OCI-LY1 (cell line): ENCODE measurements around the gene ADCY7.
"Not testable (repeated sequence)": the region's sequence is repeated elsewhere in the genome, so short reads cannot be mapped to it uniquely, and the experiment has no call there.

Experiments
- H2AFZ ChIP-seq: fragments of 200-600 bp; sonication (generic), shearing (Covaris generic); 2 replicates; pipeline ENCODE4 v1.6.0; 2014; ENCODE audit warnings: antibody characterized with exemption, mild to moderate bottlenecking, low read length
- H3F3A ChIP-seq: fragments of 200-600 bp; sonication (generic), shearing (Covaris generic); 2 replicates; pipeline ENCODE4 v1.6.0; 2014; ENCODE audit warnings: mild to moderate bottlenecking, antibody characterized with exemption, low read length, moderate library complexity; ENCODE audit not compliant: insufficient read depth
- H3K27ac ChIP-seq: fragments of 200-600 bp; sonication (generic); 2 replicates; pipeline ENCODE4 v1.5.1; 2014; ENCODE audit warnings: low read length, mixed run types, mild to moderate bottlenecking, low read depth; ENCODE audit not compliant: poor library complexity, severe bottlenecking
- H3K27me3 ChIP-seq: fragments of 200-600 bp; sonication (generic); 2 replicates; pipeline ENCODE4 v1.6.0; 2014; ENCODE audit warnings: antibody characterized with exemption, mild to moderate bottlenecking, low read length, moderate library complexity; ENCODE audit not compliant: insufficient read depth
- H3K36me3 ChIP-seq: fragments of 200-600 bp; sonication (generic); 2 replicates; pipeline ENCODE4 v1.6.1; 2014; ENCODE audit warnings: mild to moderate bottlenecking, antibody characterized with exemption, low read length, moderate library complexity, mixed read lengths; ENCODE audit not compliant: insufficient read depth
- H3K4me1 ChIP-seq: fragments of 200-600 bp; sonication (generic); 2 replicates; pipeline ENCODE4 v1.5.1; 2014; ENCODE audit warnings: mild to moderate bottlenecking, low read length, moderate library complexity; ENCODE audit not compliant: insufficient read depth, severe bottlenecking
- H3K4me2 ChIP-seq: fragments of 200-600 bp; sonication (generic), shearing (Covaris generic); 2 replicates; pipeline ENCODE4 v1.6.1; 2014; ENCODE audit warnings: low read length
- H3K4me3 ChIP-seq: fragments of 200-600 bp; sonication (generic); 2 replicates; pipeline ENCODE4 v1.5.1; 2014; ENCODE audit warnings: low read length, low read depth, mild to moderate bottlenecking, mixed read lengths; ENCODE audit not compliant: poor library complexity, severe bottlenecking
- H3K79me2 ChIP-seq: fragments of 200-600 bp; shearing (Covaris generic); 2 replicates; pipeline ENCODE4 v1.6.1; 2016; ENCODE audit warnings: mixed run types, low read length, mixed read lengths; ENCODE audit not compliant: insufficient read depth
- H3K9ac ChIP-seq: fragments of 200-600 bp; sonication (generic), shearing (Covaris generic); 2 replicates; pipeline ENCODE4 v1.6.1; 2014; ENCODE audit warnings: mild to moderate bottlenecking, low read length, mixed read lengths
- H3K9me2 ChIP-seq: fragments of 200-600 bp; sonication (generic), shearing (Covaris generic); 2 replicates; pipeline ENCODE4 v1.6.1; 2014; ENCODE audit warnings: low read depth, mild to moderate bottlenecking, low read length, mixed read lengths
- H3K9me3 ChIP-seq: fragments of 200-600 bp; shearing (Covaris generic); 2 replicates; pipeline ENCODE4 v1.6.1; 2014; ENCODE audit warnings: low read length, mixed read lengths
- H4K20me1 ChIP-seq: fragments of 200-600 bp; sonication (generic), shearing (Covaris generic); 2 replicates; pipeline ENCODE4 v1.6.0; 2016; ENCODE audit warnings: mild to moderate bottlenecking, low read length; ENCODE audit not compliant: insufficient read depth
- CTCF ChIP-seq: fragments of 200-600 bp; sonication (generic), shearing (Covaris generic); IDR thresholded peaks from 2 replicates; pipeline ENCODE4 v1.5.1; 2017; ENCODE audit warnings: mild to moderate bottlenecking, antibody characterized with exemption, low read length, moderate library complexity, mixed read lengths
- EZH2 ChIP-seq: fragments of 200-600 bp; sonication (generic), shearing (Covaris generic); IDR thresholded peaks from 2 replicates; pipeline ENCODE4 v1.8.0; 2017; ENCODE audit warnings: borderline replicate concordance, mixed run types, mild to moderate bottlenecking, antibody characterized with exemption, low read length, moderate library complexity, mixed read lengths

ADCY7 gene

DNA sequence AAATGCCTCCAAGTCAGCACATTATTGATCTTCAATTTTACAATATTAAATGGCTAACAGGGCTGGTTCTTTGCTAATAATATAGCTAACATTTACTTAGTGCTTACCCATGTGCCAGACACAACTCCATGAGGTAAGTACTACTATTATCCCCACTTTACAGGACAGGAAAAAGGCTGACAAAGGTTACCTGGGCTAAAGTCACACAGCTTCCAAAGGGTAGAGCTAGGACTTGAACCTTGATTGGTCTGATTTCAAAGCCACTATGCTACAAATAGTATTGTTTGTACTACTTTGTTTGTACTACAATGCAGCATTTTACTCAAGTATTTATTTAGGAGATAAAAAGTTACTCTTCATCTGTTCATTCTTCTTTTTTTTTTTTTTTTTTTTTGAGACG is 70.5 kb downstream of the ADCY7 start:
- Histone ChIP-seq H2AFZ (no peak overlapping the region), H3K4me3 (no peak overlapping the region), H4K20me1 (no peaks in the 10 kb centered on the region), H3K36me3 (peaks cover 74% of the 10 kb centered on the region), H3K79me2 (no peaks in the 10 kb centered on the region), H3K27ac (no peak overlapping the region), H3K27me3 (no peaks in the 10 kb centered on the region), H3K9ac (no peak overlapping the region), H3K9me3 (no peaks in the 10 kb centered on the region), H3F3A (no peaks in the 10 kb centered on the region), H3K9me2 (no peaks in the 10 kb centered on the region), H3K4me1 (no peaks in the 10 kb centered on the region), H3K4me2 (no peak overlapping the region)
- TF ChIP-seq EZH2 (no peak), CTCF (no peak)

DNA sequence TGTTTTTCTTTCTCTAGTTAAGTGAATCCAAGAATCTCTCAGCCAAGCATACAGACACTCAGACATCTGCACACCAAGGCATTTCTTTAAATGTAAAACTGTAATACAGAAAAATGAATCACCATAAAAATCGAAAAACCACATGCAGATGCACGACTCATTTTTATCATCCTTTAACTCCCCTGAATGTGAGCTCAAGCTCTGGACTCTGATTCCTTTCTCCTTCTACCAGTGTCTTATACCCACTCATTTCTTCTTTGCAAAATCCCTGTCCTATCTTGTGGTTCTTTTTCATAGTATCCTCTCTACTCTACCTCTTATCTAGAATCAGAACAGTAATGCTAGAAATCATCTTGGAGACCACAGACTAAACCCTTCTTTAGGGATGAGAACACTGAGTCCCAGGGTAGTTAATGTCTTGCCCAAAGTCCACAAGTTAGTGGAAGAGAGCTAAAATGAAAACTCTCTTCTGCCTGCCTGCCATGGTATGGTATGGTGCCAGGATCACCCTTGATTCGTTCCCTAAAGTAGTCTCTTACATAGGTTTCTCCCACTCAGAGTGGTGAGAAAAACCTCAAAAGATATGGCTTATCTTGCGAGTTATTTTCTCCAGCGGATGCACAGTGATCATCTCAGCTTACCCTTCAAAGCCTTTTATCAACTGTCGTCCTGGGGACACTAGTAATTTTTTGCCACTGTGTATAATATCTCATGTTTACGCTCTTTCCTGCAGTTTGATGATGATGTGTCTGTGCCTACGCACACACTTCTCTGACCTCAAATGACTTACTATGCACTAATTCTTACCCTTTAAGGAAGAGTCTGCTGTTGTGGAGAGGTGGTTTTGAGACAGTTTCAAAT is 72.2 kb downstream of the ADCY7 start:
- no peaks in the 10 kb centered on the region for H3K9me2 ChIP-seq
- H2AFZ ChIP-seq: no peak overlapping the region
- H3K4me3 ChIP-seq: no peak overlapping the region
- H4K20me1 ChIP-seq: no peaks in the 10 kb centered on the region
- peaks cover 75% of the 10 kb centered on the region for H3K36me3 ChIP-seq
- H3K4me2 ChIP-seq: no peak overlapping the region
- no peaks in the 10 kb centered on the region for H3K4me1 ChIP-seq
- H3K27ac ChIP-seq: no peak overlapping the region
- no peak overlapping the region for H3K9ac ChIP-seq
- no peak for TF ChIP-seq CTCF
- no peak for TF ChIP-seq EZH2
- H3K79me2 ChIP-seq: no peaks in the 10 kb centered on the region
- no peaks in the 10 kb centered on the region for H3K9me3 ChIP-seq
- no peaks in the 10 kb centered on the region for H3K27me3 ChIP-seq
- no peaks in the 10 kb centered on the region for H3F3A ChIP-seq

GRCh38 chr16:50340578-50340977 is 74.2 kb downstream of the ADCY7 start:
- Histone ChIP-seq H3K4me1 (no peaks in the 10 kb centered on the region), H2AFZ (no peak overlapping the region), H3K4me3 (no peak overlapping the region), H3K9me2 (no peaks in the 10 kb centered on the region), H3K79me2 (no peaks in the 10 kb centered on the region), H3K27ac (no peak overlapping the region), H3K27me3 (no peaks in the 10 kb centered on the region), H3F3A (no peaks in the 10 kb centered on the region), H3K36me3 (peaks cover 66% of the 10 kb centered on the region), H4K20me1 (no peaks in the 10 kb centered on the region), H3K9me3 (no peaks in the 10 kb centered on the region), H3K4me2 (no peak overlapping the region), H3K9ac (no peak overlapping the region)
- TF ChIP-seq EZH2 (no peak), CTCF (no peak)

DNA sequence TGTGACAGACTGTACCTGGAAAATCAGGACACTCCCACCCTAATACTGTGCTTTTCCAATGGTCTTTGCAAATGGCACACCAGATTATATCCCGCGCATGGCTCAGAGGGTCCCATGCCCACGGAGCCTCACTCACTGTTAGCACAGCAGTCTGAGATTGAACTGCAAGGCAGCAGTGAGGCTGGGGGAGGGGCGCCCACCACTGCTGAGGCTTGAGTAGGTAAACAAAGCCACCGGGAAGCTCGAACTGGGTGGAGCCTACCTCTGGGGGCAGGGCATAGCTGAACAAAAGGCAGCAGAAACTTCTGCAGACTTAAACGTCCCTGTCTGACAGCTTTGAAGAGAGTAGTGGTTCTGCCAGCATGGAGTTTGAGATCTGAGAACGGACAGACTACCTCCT is 77.2 kb downstream of the ADCY7 start:
- not testable (repeated sequence) for H3K4me1 ChIP-seq, H3K27me3 ChIP-seq, H4K20me1 ChIP-seq, H3F3A ChIP-seq, H3K9ac ChIP-seq, H2AFZ ChIP-seq, H3K27ac ChIP-seq, H3K79me2 ChIP-seq, H3K9me2 ChIP-seq, H3K4me3 ChIP-seq, H3K9me3 ChIP-seq, H3K4me2 ChIP-seq
- H3K36me3 ChIP-seq: peaks cover 54% of the 10 kb centered on the region

- not testable (repeated sequence) for H3K9ac ChIP-seq, H3K79me2 ChIP-seq, H2AFZ ChIP-seq, H3F3A ChIP-seq, H3K9me2 ChIP-seq, H3K27ac ChIP-seq, H4K20me1 ChIP-seq, H3K9me3 ChIP-seq, H3K4me3 ChIP-seq, H3K4me2 ChIP-seq, H3K27me3 ChIP-seq, H3K4me1 ChIP-seq
- H3K36me3 ChIP-seq: peaks cover 58% of the 10 kb centered on the region
Measured at GRCh38 chr16:50345210-50345609, 78.9 kb downstream of the ADCY7 start.
